ENCODE measurements around the gene KCTD7.
"Not testable (repeated sequence)": the region's sequence is repeated elsewhere in the genome, so short reads cannot be mapped to it uniquely, and the experiment has no call there.

KCTD7 gene

GRCh38 chr7:66591799-66592596 is 36.7 kb upstream of the KCTD7 start:
- Histone ChIP-seq H3K4me3 (ENCODE audit: insufficient read length, low read depth) (peak overlapping the region; percentile 88), H3K9ac (ENCODE audit: insufficient read length, low read depth) (peak overlapping the region; percentile 99), H3K9me3 (ENCODE audit: insufficient read depth, low read length) (peaks cover 15% of the 10 kb centered on the region), H3K27me3 (ENCODE audit: insufficient read depth, insufficient read length) (no peaks in the 10 kb centered on the region), H3K36me3 (ENCODE audit: insufficient read depth, insufficient read length, low read length) (peaks cover 21% of the 10 kb centered on the region), H3K4me1 (ENCODE audit: insufficient read depth, insufficient read length) (peaks cover 3% of the 10 kb centered on the region)
- peak; percentile 92 for DNase-seq (ENCODE audit: low read depth, low spot score)
- TF ChIP-seq SUZ12 (IDR thresholded peaks at IDR 0.05; ENCODE audit: extremely low read depth, insufficient read depth, insufficient read length) (no peak), ZNF274 (IDR thresholded peaks at IDR 0.05; ENCODE audit: low read depth, low read length) (no peak), YY1 (IDR thresholded peaks at IDR 0.05; ENCODE audit: insufficient read depth, insufficient read length) (peak; percentile 11)

GRCh38 chr7:66592597-66593146 is 36.0 kb upstream of the KCTD7 start:
- Histone ChIP-seq H3K36me3 (ENCODE audit: insufficient read depth, insufficient read length, low read length) (peaks cover 14% of the 10 kb centered on the region), H3K9ac (ENCODE audit: insufficient read length, low read depth) (peak overlapping the region; percentile 99)
- not testable (repeated sequence) for DNase-seq (ENCODE audit: low read depth, low spot score)

GRCh38 chr7:66594082-66594481 is 34.6 kb upstream of the KCTD7 start:
- Histone ChIP-seq H3K36me3 (ENCODE audit: insufficient read depth, insufficient read length, low read length) (peaks cover 11% of the 10 kb centered on the region), H3K9me3 (ENCODE audit: insufficient read depth, low read length) (peaks cover 15% of the 10 kb centered on the region)
- DNase-seq (ENCODE audit: low read depth, low spot score); H3K4me3 ChIP-seq (ENCODE audit: insufficient read length, low read depth); H3K4me1 ChIP-seq (ENCODE audit: insufficient read depth, insufficient read length); H3K9ac ChIP-seq (ENCODE audit: insufficient read length, low read depth); H3K27me3 ChIP-seq (ENCODE audit: insufficient read depth, insufficient read length): not testable (repeated sequence)

More at GRCh38 chr7:66592597-66593146, 36.0 kb upstream of the KCTD7 start:
- H3K27me3 ChIP-seq (ENCODE audit: insufficient read depth, insufficient read length); H3K4me1 ChIP-seq (ENCODE audit: insufficient read depth, insufficient read length): not testable (repeated sequence)
- H3K4me3 ChIP-seq (ENCODE audit: insufficient read length, low read depth), result peak overlapping the region; percentile 88
- H3K9me3 ChIP-seq (ENCODE audit: insufficient read depth, low read length), result peaks cover 15% of the 10 kb centered on the region

- no peak for TF ChIP-seq SUZ12 (IDR thresholded peaks at IDR 0.05; ENCODE audit: extremely low read depth, insufficient read depth, insufficient read length)
- TF ChIP-seq YY1 (IDR thresholded peaks at IDR 0.05; ENCODE audit: insufficient read depth, insufficient read length), result no peak
- TF ChIP-seq ZNF274 (IDR thresholded peaks at IDR 0.05; ENCODE audit: low read depth, low read length), result no peak
- Histone ChIP-seq H3K4me1 (ENCODE audit: insufficient read depth, insufficient read length) (no peaks in the 10 kb centered on the region), H3K9me3 (ENCODE audit: insufficient read depth, low read length) (peaks cover 20% of the 10 kb centered on the region), H3K36me3 (ENCODE audit: insufficient read depth, insufficient read length, low read length) (no peaks in the 10 kb centered on the region), H3K27me3 (ENCODE audit: insufficient read depth, insufficient read length) (no peaks in the 10 kb centered on the region), H3K9ac (ENCODE audit: insufficient read length, low read depth) (no peak overlapping the region), H3K4me3 (ENCODE audit: insufficient read length, low read depth) (no peak overlapping the region)
- DNase-seq (ENCODE audit: low read depth, low spot score), result no peak
These were observed 31.2 kb upstream of the KCTD7 start for GRCh38 chr7:66597461-66597860.

- no peak for TF ChIP-seq YY1 (IDR thresholded peaks at IDR 0.05; ENCODE audit: insufficient read depth, insufficient read length)
- TF ChIP-seq ZNF274 (IDR thresholded peaks at IDR 0.05; ENCODE audit: low read depth, low read length), result no peak
- TF ChIP-seq SUZ12 (IDR thresholded peaks at IDR 0.05; ENCODE audit: extremely low read depth, insufficient read depth, insufficient read length), result no peak
- Histone ChIP-seq H3K36me3 (ENCODE audit: insufficient read depth, insufficient read length, low read length) (no peaks in the 10 kb centered on the region), H3K27me3 (ENCODE audit: insufficient read depth, insufficient read length) (no peaks in the 10 kb centered on the region), H3K9ac (ENCODE audit: insufficient read length, low read depth) (no peak overlapping the region), H3K9me3 (ENCODE audit: insufficient read depth, low read length) (peaks cover 5% of the 10 kb centered on the region; the same call in 1 of the 2 replicates), H3K4me3 (ENCODE audit: insufficient read length, low read depth) (no peak overlapping the region), H3K4me1 (ENCODE audit: insufficient read depth, insufficient read length) (no peaks in the 10 kb centered on the region)
- DNase-seq (ENCODE audit: low read depth, low spot score), result no peak
These were observed 26.5 kb upstream of the KCTD7 start for GRCh38 chr7:66602159-66602558.

- no peaks in the 10 kb centered on the region for H3K36me3 ChIP-seq (ENCODE audit: insufficient read depth, insufficient read length, low read length)
- H3K9me3 ChIP-seq (ENCODE audit: insufficient read depth, low read length), result peaks cover 5% of the 10 kb centered on the region; the same call in 1 of the 2 replicates
- TF ChIP-seq YY1 (IDR thresholded peaks at IDR 0.05; ENCODE audit: insufficient read depth, insufficient read length), result no peak
- TF ChIP-seq SUZ12 (IDR thresholded peaks at IDR 0.05; ENCODE audit: extremely low read depth, insufficient read depth, insufficient read length), result no peak
- TF ChIP-seq ZNF274 (IDR thresholded peaks at IDR 0.05; ENCODE audit: low read depth, low read length), result no peak
- no peak overlapping the region for H3K9ac ChIP-seq (ENCODE audit: insufficient read length, low read depth)
- no peak for DNase-seq (ENCODE audit: low read depth, low spot score)
- no peaks in the 10 kb centered on the region for H3K27me3 ChIP-seq (ENCODE audit: insufficient read depth, insufficient read length)
- no peak overlapping the region for H3K4me3 ChIP-seq (ENCODE audit: insufficient read length, low read depth)
- H3K4me1 ChIP-seq (ENCODE audit: insufficient read depth, insufficient read length), result no peaks in the 10 kb centered on the region
These were observed 24.5 kb upstream of the KCTD7 start for GRCh38 chr7:66604198-66604597.

GRCh38 chr7:66606540-66607291 is 22.0 kb upstream of the KCTD7 start:
- not testable (repeated sequence) for H3K36me3 ChIP-seq (ENCODE audit: insufficient read depth, insufficient read length, low read length); H3K9ac ChIP-seq (ENCODE audit: insufficient read length, low read depth); H3K4me3 ChIP-seq (ENCODE audit: insufficient read length, low read depth); H3K9me3 ChIP-seq (ENCODE audit: insufficient read depth, low read length); H3K4me1 ChIP-seq (ENCODE audit: insufficient read depth, insufficient read length); DNase-seq (ENCODE audit: low read depth, low spot score); H3K27me3 ChIP-seq (ENCODE audit: insufficient read depth, insufficient read length)

Measured in NT2/D1 (cell line).